GM10266 (cell line): Measurements from ENCODE around the gene ZBTB16.

Experiments
- DNase-seq: peaks from one replicate; pipeline ENCODE4 v3.0.0; 2012; ENCODE audit errors: extremely low spot score
- CTCF ChIP-seq: IDR thresholded peaks from 2 replicates; pipeline ENCODE4 v1.5.1; 2012; ENCODE audit warnings: mild to moderate bottlenecking, low read depth; ENCODE audit not compliant: control insufficient read depth, insufficient read depth; ENCODE audit errors: missing control alignments

Gene ZBTB16

GRCh38 chr11:114257621-114258558 lies 198.4 kb downstream of the ZBTB16 start:
- no peak for DNase-seq
- TF ChIP-seq CTCF = no peak

- TF ChIP-seq CTCF = no peak
- DNase-seq = no peak
Observed at GRCh38 chr11:114258696-114259095, 199.2 kb downstream of the ZBTB16 start.

DNA sequence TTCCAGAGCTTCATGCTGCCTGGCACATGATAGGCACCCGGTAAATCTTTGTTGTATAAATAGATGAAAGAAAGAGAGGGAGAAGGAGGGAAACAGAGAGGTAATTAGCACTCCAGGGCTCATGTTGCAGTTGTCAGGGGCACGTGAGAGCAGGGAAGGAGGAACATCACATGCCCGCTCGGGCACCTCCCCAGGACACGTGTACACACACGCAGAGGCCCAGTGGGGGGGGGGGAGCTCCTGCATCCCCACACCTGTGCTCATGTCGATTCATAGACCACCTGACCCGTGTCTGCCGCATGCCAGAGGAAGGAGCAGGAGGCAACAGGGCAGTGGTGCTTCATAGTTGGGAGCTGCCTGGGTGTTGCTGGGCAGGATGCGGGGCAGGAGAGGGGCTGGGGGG lies 199.6 kb downstream of the ZBTB16 start:
- no peak for TF ChIP-seq CTCF
- no peak for DNase-seq

GRCh38 chr11:114259551-114259983 lies 200.1 kb downstream of the ZBTB16 start:
- no peak for DNase-seq
- no peak for TF ChIP-seq CTCF

DNA sequence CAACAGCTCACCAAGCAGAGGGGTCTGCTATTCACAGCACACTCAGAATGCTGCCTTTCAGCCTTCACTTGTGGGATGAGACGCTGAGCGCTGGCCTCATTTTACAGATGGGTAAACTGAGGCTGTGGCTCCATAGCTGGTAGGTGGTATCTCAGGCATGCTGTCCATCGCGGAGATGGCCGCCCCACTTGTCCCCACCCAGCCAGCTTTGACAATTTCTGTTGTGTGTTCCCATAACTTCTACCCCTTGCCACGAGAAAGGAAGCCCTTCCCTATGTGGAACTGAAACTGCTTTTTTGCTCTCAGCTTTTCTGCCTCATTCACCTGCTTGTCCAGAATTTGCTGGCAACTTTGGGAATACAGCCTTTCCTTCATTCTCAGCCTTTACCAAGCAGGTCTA lies 200.6 kb downstream of the ZBTB16 start:
- DNase-seq = no peak
- no peak for TF ChIP-seq CTCF

- TF ChIP-seq CTCF = no peak
- no peak for DNase-seq
Observed at GRCh38 chr11:114260483-114260882, 201.0 kb downstream of the ZBTB16 start.

DNA sequence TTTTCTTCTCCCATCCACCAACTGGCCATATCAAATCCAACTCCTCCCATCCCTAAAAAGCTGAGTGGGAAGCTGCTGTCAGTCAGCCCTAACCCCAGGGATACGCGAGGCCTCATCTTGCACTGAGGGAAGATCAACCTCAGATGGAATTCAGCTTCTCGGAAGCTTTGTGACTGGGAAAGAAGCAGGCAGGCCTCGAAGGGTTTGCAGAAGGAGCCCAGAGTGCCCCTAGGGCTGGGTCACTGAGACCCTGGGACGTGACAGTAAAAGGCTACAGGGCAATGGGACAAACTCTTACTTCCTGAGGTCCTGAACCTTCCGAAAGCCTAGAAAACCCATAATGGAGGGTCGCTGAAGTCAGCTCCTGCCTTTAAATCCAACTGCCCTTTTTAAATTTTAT lies 202.3 kb downstream of the ZBTB16 start:
- DNase-seq = no peak
- TF ChIP-seq CTCF = no peak
